ENCODE results near the gene MAML3.

- TF ChIP-seq CTCF (IDR thresholded peaks at IDR 0.05; ENCODE audit: poor library complexity) (no peak), EZH2 (IDR thresholded peaks at IDR 0.05; ENCODE audit: borderline replicate concordance) (no peak)
These were observed 45.0 kb upstream of the MAML3 start for GRCh38 chr4:140198942-140199341.

All from hepatocyte (in vitro differentiated cells).